AG10803 (cell line): ENCODE results near the gene CIPC.

ENCODE experiments used
- DNase-seq: peaks from one replicate; pipeline ENCODE4 v3.0.0; 2010; ENCODE audit warnings: low read depth
- H3K4me3 ChIP-seq: 2 replicates; pipeline ENCODE4 v1.5.1; 2011; ENCODE audit warnings: mild to moderate bottlenecking, low read length, control low read depth
- TF ChIP-seq, protein P1 (sequence below): conservative IDR thresholded peaks from 2 replicates; pipeline ENCODE4 v1.5.1; 2011; ENCODE audit warnings: mild to moderate bottlenecking, low read length, control low read depth, inconsistent platforms

Gene CIPC

DNA sequence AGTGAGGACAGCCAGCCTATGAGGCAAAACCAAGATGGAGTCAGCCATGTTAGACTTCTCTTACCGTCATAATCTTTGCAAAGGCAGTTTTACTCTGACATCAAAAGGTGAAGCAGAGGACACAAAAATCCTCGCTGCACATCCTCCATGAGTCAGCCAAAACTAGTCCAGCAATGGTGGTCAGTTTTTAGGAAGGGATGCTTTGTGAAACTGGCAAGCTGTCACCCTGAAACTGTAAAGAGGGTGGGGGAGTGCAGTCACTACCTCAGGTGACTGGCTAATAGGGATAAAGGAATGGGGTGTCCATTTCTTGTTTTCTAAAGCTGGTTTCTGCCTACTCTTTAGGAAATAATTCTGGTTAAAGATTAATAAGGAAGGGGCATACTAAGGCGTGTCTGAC, 5.4 kb upstream of the CIPC start:
- H3K4me3 ChIP-seq: no peak overlapping the region
- no peak for DNase-seq
- TF ChIP-seq, protein P1, sequence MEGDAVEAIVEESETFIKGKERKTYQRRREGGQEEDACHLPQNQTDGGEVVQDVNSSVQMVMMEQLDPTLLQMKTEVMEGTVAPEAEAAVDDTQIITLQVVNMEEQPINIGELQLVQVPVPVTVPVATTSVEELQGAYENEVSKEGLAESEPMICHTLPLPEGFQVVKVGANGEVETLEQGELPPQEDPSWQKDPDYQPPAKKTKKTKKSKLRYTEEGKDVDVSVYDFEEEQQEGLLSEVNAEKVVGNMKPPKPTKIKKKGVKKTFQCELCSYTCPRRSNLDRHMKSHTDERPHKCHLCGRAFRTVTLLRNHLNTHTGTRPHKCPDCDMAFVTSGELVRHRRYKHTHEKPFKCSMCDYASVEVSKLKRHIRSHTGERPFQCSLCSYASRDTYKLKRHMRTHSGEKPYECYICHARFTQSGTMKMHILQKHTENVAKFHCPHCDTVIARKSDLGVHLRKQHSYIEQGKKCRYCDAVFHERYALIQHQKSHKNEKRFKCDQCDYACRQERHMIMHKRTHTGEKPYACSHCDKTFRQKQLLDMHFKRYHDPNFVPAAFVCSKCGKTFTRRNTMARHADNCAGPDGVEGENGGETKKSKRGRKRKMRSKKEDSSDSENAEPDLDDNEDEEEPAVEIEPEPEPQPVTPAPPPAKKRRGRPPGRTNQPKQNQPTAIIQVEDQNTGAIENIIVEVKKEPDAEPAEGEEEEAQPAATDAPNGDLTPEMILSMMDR: no peak

DNA sequence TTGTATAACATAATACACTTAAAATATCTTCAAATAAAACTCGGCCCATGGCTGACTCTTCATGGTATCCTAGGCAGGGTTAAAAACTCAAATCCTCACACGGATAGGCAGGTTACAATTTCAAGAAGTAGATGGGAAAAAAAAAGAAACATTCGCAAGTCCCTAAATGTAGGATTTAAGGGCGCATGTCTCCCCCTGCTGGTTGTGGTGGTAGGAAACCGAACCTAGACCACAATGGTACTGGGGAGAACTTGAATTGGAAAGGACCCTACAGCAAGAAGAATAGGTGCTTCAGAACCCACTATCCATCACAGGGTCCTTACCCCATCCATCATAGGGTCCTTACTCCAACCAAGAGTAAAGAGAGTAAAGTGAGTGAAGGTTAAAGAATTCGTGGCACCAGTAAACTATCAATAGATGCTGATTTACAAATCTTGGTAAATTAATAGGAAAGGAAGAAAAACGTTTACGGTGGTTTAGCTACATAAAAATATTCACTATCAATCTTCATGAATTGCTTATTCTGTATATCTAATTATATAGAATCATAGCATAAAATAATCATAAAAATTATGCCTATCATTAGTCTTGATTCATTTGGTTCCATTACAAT, 3.3 kb upstream of the CIPC start:
- TF ChIP-seq, protein P1: peak; percentile 95
- H3K4me3 ChIP-seq: no peak overlapping the region
- DNase-seq: peak; percentile 76

DNA sequence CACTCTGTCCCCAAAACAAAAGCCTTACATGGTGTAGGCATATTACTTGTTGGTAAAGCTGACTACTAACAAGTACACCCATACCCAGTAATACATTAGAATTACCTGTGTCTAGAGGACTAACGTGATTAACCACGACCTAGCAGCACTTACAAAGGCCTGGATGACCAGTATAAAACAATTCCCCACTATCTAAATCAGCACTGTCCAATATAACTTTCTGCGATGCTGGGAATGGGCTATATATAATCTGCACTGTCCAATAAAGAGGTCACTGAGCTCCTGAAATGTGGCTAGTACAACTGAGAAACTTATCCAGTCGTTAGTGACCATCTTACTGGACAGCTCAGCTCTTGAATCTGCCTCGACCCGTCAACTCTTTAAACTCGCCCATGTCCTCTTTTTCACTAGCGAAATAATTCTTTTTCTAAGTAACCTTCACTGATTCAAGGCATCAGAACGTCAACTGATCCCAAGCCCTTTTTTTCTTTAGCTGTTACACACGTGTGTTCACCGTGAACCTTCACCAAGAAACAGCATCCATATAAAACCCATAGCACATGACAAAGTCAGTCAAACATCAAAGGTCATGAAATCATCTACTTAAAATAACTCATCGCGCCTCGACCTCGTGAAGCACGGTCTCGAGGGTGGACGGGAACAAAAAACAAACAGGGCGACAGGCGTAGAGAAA, 905 bp upstream of the CIPC start:
- TF ChIP-seq, protein P1: no peak
- peak overlapping the region; percentile 79 for H3K4me3 ChIP-seq
- peak; percentile 27 for DNase-seq

DNA sequence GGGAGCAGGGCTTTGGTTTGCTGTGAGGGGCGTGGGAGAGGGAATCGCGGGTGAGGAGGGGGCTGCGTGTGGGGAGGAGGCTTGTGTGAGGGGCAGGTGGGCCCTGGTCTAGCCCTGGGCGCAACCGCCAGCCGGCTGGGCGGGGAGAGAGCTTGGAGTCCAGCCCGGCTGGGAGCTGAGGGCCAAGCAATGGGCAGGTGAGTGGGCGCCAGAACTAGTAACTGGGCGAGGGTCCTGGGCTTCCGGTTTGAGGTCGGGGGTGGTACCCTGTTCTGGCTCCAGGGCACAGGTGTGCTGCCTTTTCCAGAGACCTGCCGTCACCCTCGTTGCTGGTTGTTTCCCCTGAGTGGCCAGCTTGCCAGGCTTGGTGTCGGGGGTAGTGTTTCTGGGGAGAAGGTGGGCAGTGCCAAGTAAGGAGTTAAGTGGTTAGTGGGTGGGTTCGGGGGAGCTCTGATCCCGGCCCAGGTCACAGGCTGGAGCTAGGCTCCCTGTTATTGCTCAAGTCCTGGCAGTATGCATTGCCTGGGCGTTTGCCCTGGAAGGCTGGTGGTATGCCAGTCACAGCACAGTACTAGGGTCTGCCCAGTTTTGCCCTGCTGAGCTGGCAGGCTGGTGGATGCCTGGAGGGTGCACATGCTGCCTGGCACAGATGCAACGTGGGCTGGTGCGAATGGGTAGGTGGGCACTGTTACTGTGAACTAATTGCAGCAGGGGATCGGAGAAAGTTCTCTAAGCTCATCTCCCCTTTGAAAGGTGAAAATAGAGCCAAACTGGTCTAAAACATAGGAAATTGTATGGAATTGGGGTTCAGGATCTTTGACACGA, 683 bp downstream of the CIPC start:
- DNase-seq: no peak
- TF ChIP-seq, protein P1: no peak
- H3K4me3 ChIP-seq: peak overlapping the region; percentile 99

DNA sequence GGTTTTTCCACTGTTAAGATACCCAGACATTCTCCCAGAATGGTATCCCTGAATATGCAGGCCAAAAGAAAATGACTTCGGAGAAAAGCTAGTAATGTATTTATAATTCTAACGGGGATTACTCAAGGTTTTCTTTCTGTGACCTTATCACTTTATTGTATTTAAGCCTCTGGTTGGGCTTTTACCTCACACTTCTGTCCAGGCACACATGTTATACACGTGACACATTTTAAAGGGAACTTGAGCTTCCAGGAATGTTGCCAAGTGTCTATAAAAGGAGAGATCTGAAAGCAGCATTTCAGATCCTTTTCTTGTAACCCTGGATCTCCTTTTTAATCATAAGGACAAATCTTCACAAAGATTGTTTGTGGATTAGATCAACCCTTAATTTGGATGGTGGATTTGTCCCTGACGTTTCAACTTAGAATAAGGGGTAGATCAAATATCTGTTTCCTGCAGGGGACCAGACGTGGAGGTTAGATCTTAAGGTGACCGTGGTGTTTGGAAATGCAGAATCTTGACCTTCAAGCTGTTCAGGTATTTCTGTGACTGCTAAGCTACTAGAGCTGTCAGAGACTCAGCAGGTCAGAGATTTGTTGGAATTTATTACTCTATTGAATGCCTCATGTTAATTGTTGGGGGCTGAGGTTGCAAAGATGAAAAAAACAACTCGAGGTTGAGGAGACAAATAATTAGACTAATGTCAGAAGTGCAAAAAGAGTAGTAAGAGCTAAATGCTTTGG, 1.5 kb downstream of the CIPC start:
- TF ChIP-seq, protein P1: no peak
- H3K4me3 ChIP-seq: peak overlapping the region; percentile 99
- DNase-seq: peak; percentile 77

GRCh38 chr14:77100961-77101360, 2.9 kb downstream of the CIPC start:
- DNase-seq: no peak
- H3K4me3 ChIP-seq: no peak overlapping the region
- TF ChIP-seq, protein P1: no peak
